NOMO-1 (cell line): ENCODE data around the gene TREML2.
"Not testable (repeated sequence)": the region's sequence is repeated elsewhere in the genome, so short reads cannot be mapped to it uniquely, and the experiment has no call there.

Experiments
- DNase-seq, 2 experiments: peaks; one replicate each; lab custom pipeline; 2025; ENCODE audit not compliant: unreplicated experiment in 2 of 2; lab: John Stamatoyannopoulos, UW

TREML2 gene

DNA sequence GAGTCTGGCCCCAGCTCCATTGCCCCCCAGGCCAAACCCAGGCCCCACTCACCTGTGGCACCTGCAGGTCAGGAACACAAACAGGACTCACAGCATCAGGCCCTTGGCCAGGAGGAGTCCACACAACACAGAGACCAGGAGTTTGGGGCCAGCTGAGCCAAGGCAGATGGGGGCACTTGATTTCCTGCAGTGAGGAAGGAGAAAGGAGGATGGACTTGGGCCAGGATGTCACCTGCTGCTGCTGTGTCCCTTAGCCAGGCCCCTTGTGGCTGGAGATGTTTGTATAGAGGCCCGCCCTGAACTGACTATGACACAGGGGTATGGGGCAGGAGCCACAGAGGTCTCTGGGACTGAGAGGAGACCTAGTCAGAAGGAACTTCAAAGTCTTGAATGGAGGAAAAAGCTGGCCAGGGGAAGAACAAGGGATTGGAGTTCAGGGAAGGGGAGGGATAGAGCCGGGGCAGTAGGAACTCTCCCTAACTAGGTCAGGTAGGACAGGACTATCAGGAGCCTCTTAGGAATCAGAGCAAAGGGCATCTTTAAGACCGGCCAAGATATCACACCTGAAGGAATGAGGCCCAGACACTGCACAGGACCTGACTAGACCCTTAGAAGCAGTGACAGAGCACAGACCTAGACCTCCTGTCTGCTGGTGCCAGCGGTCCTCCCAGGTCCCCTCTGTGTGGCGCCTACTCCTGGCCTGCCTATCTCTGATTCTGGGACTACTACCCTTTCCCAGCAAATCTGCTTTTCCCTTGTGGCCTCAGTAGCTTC is 8.8 kb upstream of the TREML2 start:
- DNase-seq = no peak

DNA sequence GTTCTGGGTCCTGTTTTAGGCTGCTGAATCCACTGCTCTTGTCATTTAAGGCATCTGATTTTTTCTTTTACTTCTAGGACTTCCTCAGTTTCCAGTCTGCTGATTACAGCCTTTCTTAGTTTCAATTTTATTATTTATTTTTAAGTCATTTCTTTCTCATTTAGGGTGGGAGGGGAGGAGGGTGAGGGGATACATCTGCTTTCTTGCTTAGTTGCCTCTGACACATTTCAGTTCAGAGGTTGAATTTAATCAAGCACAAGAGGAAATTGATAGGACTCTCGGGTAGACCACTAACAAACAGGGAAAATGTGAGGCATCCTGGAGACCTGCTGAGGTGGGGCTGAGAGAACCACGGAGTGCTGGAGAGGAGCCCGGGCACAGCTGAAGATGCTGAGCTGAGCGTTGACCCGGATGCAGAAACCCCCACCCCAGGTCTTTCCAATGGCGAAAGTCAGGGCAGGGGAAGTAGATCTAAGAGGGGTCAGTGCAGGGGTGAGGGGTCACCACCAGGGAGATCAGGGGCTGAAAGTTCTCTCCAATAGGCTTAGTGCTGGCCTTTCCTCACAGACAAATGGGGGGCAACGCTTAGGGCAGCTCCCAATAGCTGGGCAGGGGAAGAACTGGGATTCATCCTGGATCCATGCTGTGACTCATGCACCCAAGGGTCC is 7.6 kb upstream of the TREML2 start:
- no peak for DNase-seq

DNA sequence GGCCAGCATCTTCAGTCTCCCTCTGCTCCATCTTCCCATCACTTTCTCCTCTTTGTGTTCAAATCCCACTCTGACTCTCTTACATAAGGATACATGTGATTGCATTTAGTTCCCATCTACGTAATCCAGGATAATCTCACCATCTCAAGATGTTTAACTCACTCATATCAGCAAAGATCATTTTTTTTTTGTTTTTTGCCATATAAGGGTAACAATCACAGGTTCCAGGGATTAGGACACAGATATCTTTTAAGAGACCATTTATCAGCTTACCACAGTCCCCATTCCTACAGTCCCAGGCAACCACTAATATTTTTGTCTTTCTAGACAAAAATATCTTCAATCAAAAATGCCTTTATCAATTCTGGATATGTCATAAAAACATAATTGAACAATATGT is 3.2 kb upstream of the TREML2 start:
- DNase-seq = no peak

DNA sequence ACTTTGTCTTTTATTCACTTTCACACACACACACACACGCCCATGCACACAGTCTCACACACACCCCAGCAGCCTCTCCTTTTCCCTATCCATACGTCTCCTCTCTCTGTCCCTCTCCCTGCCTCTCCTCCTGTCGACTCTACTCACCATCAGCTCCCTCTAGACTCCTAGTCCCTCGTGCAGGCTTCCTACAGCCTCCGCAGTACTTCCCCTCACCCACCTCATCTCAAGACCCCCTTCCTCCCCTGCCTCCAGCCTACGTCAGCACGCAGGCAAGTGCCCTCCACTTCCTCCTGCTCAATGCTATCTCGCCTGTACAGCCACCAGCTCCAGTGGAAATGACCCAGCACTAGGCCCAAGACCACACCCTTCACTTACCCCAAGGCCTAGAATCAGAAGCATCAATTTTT is 820 bp upstream of the TREML2 start:
- DNase-seq = no peak

DNA sequence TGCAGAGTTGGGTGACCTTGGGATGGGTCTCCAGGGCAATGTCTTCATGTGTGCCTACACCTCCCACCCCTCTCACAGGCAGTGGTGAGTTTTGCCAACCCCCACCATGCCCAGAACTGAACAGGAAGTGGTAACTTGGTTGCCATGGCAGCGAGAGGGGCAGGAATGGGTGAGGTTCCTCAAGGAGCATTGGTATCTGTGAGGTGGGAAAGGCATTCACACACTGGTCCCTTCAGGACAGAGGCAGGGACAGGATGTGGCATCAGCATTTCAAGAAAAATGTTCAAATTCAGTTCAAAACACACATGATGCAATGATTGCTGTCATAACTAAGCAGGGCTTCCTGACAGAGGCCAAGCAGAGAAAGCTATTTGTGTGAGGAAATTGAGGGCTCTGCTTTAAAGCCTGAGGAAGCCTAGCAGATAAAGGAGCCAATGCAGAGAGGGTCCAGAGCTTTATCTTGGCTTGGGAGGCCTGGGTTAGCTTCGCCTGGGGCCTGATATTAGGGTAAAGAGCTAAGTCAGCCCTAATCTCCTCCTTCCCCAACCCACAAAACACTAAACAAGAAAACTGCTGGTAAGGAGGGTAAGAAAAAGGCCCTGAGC is 551 bp downstream of the TREML2 start:
- peak; percentile 75 to 90 for DNase-seq

DNA sequence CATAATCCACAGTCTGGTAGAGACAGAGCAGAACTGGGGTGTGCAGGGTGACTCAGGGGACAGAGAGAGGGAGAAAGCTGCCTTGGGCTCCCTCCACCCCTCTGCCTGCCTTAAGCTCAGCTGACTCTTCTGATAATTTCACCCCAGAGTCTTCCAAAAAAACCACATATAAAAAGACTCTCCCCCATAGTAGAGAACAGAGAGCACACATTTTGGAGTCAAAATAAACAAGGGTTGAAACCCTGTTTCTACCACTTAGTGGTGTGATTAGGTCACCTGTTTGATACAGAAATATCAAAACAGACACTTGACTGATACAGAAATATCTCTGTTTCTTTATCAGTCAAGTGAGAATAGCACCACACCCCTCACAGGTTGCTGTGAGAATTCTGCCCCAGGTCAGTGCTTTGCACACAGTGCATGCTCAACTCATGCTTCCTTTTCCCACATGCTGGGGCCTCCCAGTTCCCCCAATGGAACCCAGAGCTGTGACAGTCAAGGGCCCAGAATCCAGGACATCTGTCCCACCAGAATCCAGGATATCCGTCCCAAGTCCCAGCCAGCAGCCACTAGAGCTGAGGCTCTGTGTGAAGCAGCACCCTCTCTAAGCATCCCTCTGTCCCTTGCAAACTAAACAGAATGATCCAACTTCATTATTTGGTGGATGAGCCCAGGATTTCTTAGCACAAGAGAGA is 1.2 kb downstream of the TREML2 start:
- no peak for DNase-seq

DNA sequence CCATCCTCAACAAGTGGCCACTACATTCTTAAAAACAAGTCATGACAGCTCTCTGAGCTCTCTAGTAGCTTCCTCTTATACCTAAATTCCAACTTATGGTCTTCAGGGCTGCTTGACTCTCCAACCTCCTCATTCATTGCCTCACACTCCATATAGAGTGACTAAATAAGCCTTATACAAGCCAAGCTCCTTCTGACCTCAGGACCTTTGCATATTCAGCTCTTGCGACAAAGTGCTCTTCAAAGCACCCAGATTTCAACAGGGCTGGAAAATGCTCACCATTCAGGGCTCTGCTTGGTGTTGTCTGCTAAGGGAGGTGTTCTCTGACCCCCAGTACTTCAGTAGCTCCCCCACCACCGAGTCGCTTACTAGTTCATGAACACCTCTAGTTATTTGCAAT is 3.7 kb downstream of the TREML2 start:
- no peak for DNase-seq

DNA sequence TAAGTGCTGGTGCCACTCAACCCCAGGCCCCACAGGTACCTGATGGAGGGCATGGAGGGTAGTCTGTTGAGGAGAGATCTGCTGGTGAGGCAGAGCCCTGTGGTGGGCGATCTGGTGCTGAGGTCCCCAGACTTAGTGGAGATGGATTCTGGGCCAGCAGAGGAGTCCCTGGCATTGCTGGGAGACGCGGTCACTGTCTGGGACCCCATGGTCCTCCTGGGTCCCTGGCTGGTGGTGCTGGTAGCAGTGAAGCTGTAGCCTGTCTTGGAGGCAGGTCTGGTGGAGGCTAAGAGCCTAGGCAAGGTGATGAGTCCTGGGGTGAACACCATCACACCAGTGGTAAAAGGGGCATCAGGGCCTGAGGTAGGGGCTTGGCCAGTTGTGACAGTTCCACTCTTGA is 6.6 kb downstream of the TREML2 start:
- no peak for DNase-seq

DNA sequence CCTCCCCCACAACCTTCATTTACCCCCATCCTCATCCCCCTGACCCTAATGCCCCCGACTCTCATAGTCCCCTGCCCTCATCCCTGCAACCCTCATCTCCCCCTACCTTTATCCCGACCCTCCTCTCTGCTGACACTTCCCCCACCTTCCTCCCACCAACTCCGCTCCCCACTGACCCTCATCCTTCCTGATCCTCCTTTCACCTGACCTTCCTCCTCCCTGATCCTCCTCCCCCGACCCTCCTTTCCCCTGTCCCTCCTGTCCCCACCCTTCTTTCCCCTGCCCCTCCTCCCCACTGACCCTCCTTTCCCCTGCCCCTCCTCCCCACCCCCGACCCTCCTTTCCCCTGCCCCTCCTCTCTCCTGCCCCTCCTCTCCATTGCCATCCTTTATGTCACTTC is 7.1 kb downstream of the TREML2 start:
- DNase-seq = no peak

DNA sequence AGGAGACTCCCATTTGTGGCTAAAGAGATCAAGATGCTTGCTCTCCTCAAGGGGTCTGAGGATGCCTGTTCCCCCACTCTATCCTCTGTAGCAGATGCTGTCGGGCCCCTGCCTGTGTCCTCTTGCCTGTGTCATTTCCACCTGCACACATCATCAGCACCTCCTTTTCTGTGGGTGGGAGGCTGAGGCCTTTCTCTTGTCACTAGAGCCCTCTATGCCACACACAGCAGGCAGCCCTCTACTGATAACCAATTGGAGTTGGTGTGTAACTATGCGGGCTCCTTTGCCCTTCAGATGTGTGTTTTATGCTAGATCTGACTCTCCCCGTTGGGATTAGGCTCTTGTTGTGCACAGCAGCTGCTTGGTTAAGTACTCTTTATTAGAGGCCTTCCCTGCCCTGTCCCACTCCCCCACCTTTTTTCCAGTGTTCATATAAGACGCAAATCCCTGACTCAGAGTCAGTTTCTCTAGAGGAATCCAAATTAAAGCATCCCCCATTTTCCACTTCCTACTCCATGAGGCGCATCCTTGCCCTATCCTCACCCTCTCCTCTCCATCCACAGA is 7.7 kb downstream of the TREML2 start:
- DNase-seq = no peak

DNA sequence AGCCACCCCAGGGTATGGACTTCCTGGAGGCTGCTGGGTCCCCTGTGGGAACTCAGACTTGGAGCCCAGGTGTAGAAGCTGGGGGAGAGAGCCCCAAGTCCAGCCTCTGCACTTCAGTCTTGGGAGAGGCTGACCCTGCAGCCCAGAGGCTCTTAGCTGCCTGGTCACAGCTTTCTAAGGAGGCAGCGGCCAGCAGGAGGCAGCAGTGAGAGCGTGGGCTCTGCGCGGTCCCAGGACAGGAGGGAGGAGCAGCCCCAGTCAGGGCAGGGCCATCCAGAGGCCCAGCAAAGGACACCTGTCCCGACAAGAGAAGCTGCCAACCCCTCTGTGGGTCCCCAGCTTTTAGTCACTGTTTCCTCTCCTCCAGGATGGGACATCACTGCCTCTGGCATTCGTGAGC is 9.4 kb downstream of the TREML2 start:
- no peak for DNase-seq

DNA sequence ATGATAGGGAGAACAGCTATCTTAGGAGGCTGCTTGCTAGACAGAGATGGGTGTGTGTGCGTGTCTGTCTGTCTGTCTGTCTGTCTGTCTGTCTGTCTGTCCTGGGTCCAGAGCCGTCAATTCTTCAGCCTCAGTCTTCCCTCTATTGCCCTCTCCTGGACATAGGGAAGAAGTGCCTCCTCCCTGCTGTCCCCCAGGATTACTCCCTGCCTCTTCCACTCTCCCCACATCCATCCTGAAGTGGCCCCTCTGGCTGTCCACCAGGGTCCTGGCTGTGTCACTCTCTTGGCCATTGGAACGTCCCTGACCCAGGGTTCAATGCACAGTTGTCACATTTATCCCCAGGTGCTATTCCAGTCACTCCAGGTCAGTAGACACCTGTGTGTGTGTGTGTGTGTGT is 10.2 kb downstream of the TREML2 start:
- no peak for DNase-seq

DNA sequence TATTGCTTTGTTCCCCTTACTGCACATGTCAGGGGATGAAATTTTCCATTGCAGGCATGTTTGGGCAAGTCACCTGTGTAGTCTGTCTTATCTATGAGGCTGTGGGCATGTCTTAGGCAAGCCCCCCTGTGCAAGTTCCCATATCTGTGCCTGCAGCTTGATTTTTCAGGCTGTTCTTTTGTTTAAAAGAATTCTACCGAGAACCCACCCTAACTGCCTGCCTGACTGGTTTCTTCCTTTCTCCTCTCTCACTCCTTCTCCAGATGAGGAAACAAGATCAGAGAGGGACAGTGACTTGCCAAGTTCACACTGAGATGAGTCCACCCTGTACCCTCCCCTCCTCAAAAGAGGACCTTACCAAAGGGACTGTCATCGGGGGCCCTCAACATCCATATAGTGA is 11.0 kb downstream of the TREML2 start:
- no peak for DNase-seq

DNA sequence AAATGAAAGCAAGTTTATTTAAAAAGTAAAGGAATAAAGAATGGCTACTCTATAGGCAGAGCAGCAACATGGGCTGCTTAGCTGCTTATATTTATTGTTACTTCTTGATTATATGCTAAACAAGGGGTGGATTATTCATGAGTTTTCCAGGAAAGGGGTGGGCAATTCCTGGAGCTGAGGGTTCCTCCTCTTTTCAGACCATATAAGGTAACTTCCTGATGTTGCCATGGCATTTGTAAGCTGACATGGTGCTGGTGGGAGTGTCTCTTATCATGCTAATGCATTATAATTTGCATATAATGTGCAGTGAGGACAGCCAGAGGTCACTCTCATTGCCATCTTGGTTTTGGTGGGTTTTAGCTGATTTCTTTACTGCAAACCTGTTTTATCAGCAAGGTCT is 11.9 kb downstream of the TREML2 start:
- not testable (repeated sequence) for DNase-seq

DNA sequence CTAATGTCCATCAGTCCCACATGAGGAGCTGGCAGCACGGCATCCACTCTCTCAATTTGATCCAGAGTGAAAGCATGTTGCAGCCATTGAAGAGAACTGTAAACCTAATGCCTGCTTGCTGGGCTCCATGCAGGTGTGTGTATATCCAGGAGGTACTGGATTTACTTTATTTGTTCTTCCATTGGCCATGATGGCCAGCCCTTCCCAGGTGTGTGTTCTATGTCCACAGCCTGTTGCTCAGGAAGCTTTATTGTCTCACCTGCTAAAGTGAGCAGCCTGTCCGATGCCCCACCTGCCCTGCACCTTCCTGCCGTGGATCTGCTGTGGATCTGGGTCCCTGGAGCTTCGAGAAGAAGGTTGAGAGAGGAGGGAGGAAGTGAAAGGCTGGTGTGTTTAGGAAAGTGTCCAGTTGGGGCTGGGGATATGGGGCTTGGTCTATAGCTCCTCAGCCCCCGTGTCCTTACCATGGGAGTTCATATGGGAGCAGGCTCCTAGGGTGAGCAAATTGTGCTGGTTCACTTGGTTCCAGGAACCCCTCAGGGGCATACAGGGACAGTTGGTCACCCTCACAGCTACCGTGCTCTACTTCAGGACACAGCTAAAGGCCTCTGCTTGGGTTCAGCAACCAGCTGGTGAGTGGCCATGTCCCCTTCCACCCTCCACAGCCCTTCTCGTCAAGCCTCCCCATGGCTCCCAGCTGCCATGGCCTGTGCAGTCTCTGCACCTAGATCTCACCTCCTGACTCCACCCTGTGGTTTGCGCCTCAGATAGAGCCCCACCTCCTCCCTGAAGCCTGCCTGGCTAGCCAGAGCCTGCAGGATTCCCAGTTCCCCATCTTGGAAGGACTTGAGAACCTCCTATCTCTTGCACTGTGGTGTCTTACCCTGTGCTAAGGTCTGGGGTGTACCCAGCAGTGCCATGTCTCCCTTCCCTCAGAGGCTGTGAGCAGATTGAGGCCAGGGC is 12.7 kb downstream of the TREML2 start:
- no peak for DNase-seq

DNA sequence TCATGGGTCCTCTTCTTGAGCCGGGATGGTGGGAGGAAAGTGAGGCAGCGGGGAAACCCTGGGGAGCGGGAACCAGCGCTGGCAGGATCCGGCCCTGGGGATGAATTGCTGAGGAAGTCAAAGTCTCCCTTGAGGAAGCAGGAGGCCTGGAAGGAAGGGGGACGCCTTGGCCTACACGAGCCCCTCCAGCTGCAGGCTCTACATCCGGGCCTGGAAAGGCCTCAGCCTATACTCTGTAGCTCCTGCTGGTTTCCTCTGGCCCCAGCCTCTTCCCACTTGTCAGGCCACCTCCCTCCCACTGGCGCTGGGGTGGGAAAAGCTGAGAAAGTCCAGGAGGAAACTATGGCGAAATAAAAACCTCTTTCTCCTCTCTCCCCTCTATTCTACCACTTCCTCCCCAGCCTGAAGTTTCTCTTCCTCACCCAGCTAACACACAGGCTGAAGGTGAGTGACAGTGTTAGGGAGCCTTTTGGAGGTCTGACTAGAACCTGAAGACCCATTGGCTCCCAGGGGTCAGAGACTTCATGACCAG is 14.9 kb downstream of the TREML2 start:
- peak; percentile 34 to 45 for DNase-seq

DNA sequence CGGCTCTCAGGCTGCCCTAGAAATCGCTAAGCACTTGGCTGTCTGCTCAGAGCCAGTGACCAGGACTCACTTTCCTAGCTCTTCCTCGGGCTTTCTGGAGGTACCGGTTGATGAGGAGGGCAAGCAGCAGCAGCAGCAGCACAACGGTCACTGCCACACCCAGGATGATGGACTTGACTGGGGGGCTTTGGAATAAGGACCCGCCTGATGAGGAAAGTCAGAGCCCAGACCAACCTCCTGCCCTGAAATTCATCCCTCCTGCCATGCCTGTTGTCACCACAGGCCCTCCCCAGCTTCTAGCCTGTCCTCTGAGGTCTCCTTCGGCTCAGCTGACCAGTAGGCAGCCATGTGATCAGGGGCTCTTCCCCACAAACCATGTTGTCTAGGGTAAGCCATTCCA is 16.2 kb downstream of the TREML2 start:
- DNase-seq = no peak

DNA sequence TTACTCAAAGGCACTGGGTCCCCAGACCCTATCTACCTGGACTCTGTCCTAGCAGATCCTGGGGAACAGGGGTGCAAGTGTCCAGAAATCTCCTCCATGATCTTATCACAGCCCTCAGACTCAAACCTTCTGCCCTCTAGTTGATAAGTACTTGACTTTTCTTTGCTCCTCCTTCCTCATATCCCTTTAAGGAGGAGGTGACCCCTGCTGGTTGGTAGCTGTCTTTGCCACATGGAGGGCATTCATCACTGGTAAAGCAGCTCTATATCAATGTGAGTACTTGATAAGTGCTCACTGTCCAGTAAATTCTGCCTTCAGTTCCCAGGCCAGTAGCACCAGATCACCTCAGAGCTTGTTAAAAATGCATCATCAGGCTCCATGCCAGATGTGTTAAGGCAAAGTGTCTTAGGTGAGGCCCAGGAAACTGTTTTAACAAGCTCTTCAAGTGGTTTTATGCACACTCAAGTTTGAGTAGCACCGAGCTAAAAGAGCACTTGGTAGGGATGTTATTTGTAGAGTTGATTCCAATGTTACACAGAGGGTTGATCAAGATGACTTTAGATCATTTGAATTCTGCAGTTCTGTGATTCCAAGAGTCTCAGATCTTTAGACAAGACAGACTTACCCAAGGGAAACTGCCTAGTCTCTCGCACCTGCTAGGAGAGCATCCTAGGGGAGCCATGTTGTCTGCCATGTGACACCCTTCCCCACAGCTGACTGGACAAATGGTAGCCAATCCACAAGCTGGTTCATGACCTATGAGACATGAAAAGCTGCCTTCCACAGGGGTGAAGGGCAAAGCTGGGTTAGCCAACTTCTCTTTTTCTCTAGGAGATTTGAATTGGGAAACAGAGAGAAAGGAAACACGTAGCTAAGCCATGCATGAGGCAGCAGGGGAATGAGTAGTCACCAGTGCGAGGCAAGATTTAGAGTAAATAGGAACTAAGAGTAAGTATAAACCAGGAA is 18.6 kb downstream of the TREML2 start:
- peak; percentile 85 to 99 for DNase-seq

DNA sequence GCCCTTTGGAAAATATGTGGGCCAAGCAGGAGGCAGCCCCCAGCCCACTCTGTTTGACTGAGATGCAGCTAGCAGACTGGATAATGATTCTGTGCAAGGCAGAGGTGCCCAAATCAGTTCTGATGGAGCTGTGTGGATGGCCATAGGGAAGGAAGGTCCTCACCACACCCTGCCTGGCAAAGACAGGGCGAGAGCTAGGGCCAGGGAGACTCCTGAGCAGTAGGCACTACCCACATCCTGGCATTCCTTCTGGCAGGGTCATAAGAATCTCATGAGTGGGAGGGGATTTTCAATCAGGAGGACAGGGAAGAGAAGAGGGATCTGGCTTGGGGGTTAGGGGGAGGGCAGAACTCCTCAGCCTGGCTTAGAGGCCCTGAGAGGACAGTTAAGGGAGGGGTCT is 19.4 kb downstream of the TREML2 start:
- no peak for DNase-seq
